Measurements from ENCODE around the gene SNRNP48. TPM values are rescaled to one million over a fixed set of nuclear protein-coding genes. Genes with fewer than 3 reads are reported as not detected.

The SNRNP48 gene, protein sequence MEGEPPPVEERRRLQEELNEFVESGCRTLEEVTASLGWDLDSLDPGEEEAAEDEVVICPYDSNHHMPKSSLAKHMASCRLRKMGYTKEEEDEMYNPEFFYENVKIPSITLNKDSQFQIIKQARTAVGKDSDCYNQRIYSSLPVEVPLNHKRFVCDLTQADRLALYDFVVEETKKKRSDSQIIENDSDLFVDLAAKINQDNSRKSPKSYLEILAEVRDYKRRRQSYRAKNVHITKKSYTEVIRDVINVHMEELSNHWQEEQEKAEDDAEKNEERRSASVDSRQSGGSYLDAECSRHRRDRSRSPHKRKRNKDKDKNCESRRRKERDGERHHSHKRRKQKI
- total RNA-seq = 8.4 and 11.9 TPM in 2 replicates

DNA sequence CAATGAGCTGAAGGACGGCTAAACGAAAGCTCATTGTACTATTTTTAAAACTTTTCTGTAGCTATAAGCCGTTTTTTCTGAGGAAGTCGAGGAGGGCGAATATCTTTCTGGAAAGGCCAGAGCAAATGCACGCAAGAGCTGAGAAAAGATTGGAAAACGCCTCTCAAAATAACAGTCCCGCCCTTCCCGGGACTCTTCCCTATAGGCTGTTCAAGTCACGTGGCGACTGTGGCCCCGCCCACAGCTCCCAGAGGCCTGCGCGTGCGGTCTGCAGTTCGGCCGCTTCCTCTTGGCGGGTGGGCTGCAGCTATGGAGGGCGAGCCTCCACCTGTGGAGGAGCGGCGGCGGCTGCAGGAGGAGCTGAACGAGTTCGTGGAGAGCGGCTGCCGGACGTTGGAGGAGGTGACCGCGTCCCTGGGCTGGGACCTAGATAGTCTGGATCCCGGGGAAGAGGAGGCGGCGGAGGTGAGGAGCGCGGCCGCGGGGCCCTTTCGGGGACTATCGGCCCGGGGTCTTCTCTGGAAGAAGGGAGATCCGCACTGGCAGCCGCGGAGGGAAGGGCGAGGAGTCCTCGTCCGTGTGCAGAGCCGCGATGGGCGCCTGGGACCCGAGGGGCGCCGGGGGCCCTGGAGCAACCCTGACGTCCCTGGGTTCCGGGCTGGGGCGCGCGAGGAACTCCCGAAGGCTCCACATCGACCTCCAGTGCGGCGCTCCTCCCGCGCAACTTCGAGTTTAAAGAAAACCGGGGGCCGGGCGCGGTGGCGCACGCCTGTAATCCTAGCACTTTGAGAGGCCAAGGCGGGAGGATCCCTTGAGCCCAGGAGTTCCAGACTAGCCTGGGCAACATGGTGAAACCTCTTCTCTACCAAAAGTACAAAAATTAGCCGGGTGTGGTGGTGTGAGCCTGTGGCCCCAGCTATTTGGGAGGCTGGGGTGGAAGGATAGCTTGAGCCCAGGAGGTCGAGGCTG lies at the start of gene SNRNP48:
TSS of gene SNRNP48 (plus strand) at position 250 of the 969 bp plus-strand sequence. CDS start at position 310, 60 bp downstream.

DNA sequence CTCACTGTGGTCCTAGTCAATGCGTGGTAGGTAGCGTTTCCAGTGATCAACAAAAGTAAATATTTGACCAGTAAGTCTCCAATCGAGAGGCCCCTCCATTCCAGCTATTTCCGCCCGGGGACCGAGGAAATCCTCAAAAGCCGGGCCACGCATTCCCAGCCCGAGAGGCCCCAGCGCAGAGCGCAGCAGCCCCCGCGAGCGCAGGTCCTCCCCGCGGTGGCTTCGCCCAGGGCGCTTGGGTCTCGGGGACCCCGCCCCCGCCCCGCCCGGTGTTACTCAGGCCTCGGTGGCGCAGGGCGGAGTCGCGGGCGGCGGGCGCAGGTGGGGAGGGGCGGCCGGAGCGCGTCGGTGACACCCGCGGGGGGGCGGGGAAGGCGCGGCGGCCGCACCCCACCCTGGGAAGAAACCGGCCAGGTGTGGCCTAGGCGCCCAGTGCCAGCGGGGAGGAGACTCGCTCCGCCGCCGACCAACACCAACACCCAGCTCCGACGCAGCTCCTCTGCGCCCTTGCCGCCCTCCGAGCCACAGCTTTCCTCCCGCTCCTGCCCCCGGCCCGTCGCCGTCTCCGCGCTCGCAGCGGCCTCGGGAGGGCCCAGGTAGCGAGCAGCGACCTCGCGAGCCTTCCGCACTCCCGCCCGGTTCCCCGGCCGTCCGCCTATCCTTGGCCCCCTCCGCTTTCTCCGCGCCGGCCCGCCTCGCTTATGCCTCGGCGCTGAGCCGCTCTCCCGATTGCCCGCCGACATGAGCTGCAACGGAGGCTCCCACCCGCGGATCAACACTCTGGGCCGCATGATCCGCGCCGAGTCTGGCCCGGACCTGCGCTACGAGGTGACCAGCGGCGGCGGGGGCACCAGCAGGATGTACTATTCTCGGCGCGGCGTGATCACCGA lies 48.6 kb upstream of the SNRNP48 start, which contains the start of gene DSP:
TSS of gene DSP (plus strand) at position 497 of the 890 bp plus-strand sequence. CDS start at position 742, 245 bp downstream.

Other genes starting within 250 kb of the SNRNP48 start
- 0.09 and 0.14 TPM in 2 replicates for gene CAGE1, start 200.5 kb upstream of the SNRNP48 start, total RNA-seq
- gene RIOK1, start 200.4 kb upstream of the SNRNP48 start, total RNA-seq = 17.9 and 21.1 TPM in 2 replicates
- gene DSP, start 48.5 kb upstream of the SNRNP48 start, total RNA-seq = 0.28 and 0.83 TPM in 2 replicates
- 29.0 and 70.7 TPM in 2 replicates for gene BMP6, start 135.9 kb downstream of the SNRNP48 start, total RNA-seq

Data from smooth muscle cell of bladder (primary cell).